ENCODE data around the gene TAF15.

- no peak for TF ChIP-seq CTCF (conservative IDR thresholded peaks at IDR 0.05)
- no peak for TF ChIP-seq EZH2 (IDR thresholded peaks at IDR 0.05; ENCODE audit: low read depth)
Measured at GRCh38 chr17:35809855-35810461, 674 bp downstream of the TAF15 start.

Measured in PC-9 (cell line).